Activated CD8-positive, alpha-beta T cell treated with anti-CD3 and anti-CD28 coated beads for 36 hours (primary cell): Measurements from ENCODE around the gene STK25. TPM values are rescaled to one million over a fixed set of nuclear protein-coding genes. Genes with fewer than 3 reads are reported as not detected.
"Not testable (repeated sequence)": the region's sequence is repeated elsewhere in the genome, so short reads cannot be mapped to it uniquely, and the experiment has no call there.

Experiments used
- ATAC-seq: fragments of 200-7000 bp; cut with Tn5 transposase; one replicate; pipeline ENCODE4 v1.10.0; 2021; ENCODE audit warnings: mild to moderate bottlenecking, moderate library complexity
- CTCF ChIA-PET: fragments of 350-600 bp; sonication (Branson Sonifier 250); formaldehyde crosslinking; loops from one replicate; lab custom pipeline; 2021; ENCODE audit warnings: antibody characterized with exemption; lab: Charles Lee
- POLR2A ChIA-PET: fragments of 350-600 bp; sonication (Branson Sonifier 250); formaldehyde crosslinking; loops from one replicate; lab custom pipeline; 2021; ENCODE audit warnings: antibody characterized with exemption; lab: Charles Lee
- DNase-seq: peaks from one replicate; pipeline ENCODE4 v3.0.0-alpha.2; 2020
- H3K27ac Mint-ChIP-seq: one replicate; pipeline ENCODE4 v1.8.0; 2021; ENCODE audit warnings: mild to moderate bottlenecking, mixed read lengths
- H3K27me3 Mint-ChIP-seq: one replicate; pipeline ENCODE4 v1.8.0; 2021; ENCODE audit warnings: mixed read lengths
- H3K36me3 Mint-ChIP-seq: one replicate; pipeline ENCODE4 v1.8.0; 2021; ENCODE audit warnings: low read depth, mixed read lengths
- H3K4me1 Mint-ChIP-seq: one replicate; pipeline ENCODE4 v1.8.0; 2021; ENCODE audit warnings: low read depth, mixed read lengths
- H3K4me3 Mint-ChIP-seq: one replicate; pipeline ENCODE4 v1.8.0; 2021; ENCODE audit warnings: mild to moderate bottlenecking, moderate library complexity, mixed read lengths
- H3K9me3 Mint-ChIP-seq: one replicate; pipeline ENCODE4 v1.8.0; 2021; ENCODE audit warnings: mixed read lengths
- CTCF ChIP-seq: fragments of 200-600 bp; IDR thresholded peaks from one replicate; pipeline ENCODE4 v1.8.0; 2022; ENCODE audit warnings: antibody characterized with exemption, mild to moderate bottlenecking
- intact Hi-C: fragments of 100-400 bp; cut with micrococcal nuclease; formaldehyde crosslinking; loops from one replicate; pipeline ENCODE4 v1.10.0; 2022
- total RNA-seq, 2 experiments: library from RNA; stranded (reverse); gene quantifications; one replicate each; pipeline ENCODE4 v1.2.3, GENCODE V29; 2021

Gene STK25
- total RNA-seq, 2 experiments from 2014 or later: 103 to 104 TPM

- DNase-seq (no peak), ATAC-seq (no peak)
- H3K27me3 Mint-ChIP-seq: peaks cover 7% of the 10 kb centered on the region
- CTCF ChIA-PET: no interaction called here
- no peaks in the 10 kb centered on the region for H3K4me1 Mint-ChIP-seq
- no peaks in the 10 kb centered on the region for H3K36me3 Mint-ChIP-seq
- no peaks in the 10 kb centered on the region for H3K9me3 Mint-ChIP-seq
- POLR2A ChIA-PET: no interaction called here
- intact Hi-C loops: no loop called here
- H3K4me3 Mint-ChIP-seq: no peak overlapping the region
- H3K27ac Mint-ChIP-seq: no peak overlapping the region
- TF ChIP-seq CTCF: no peak
Observed at GRCh38 chr2:241460631-241461030, 47.8 kb downstream of the STK25 start.

GRCh38 chr2:241459520-241459919 lies 48.9 kb downstream of the STK25 start:
- Mint-ChIP-seq H3K27me3 (peaks cover 7% of the 10 kb centered on the region), H3K4me1 (no peaks in the 10 kb centered on the region), H3K4me3 (no peak overlapping the region), H3K36me3 (no peaks in the 10 kb centered on the region), H3K27ac (no peak overlapping the region), H3K9me3 (no peaks in the 10 kb centered on the region)
- TF ChIP-seq CTCF: no peak
- DNase-seq: no peak
- POLR2A ChIA-PET: no interaction called here
- no peak for ATAC-seq
- intact Hi-C loops: no loop called here
- CTCF ChIA-PET: no interaction called here

- TF ChIP-seq CTCF: no peak
- no peaks in the 10 kb centered on the region for H3K36me3 Mint-ChIP-seq
- peaks cover 8% of the 10 kb centered on the region for H3K27me3 Mint-ChIP-seq
- ChIA-PET POLR2A (no interaction called here), CTCF (no interaction called here)
- DNase-seq (no peak), ATAC-seq (no peak)
- H3K9me3 Mint-ChIP-seq: no peaks in the 10 kb centered on the region
- H3K4me1 Mint-ChIP-seq: no peaks in the 10 kb centered on the region
- H3K4me3 Mint-ChIP-seq: no peak overlapping the region
- intact Hi-C loops: no loop called here
- no peak overlapping the region for H3K27ac Mint-ChIP-seq
Observed at GRCh38 chr2:241458687-241459086, 49.7 kb downstream of the STK25 start.

GRCh38 chr2:241456546-241456945 lies 51.8 kb downstream of the STK25 start:
- H3K4me3 Mint-ChIP-seq: no peak overlapping the region
- peaks cover 10% of the 10 kb centered on the region for H3K27me3 Mint-ChIP-seq
- H3K4me1 Mint-ChIP-seq: no peaks in the 10 kb centered on the region
- ATAC-seq (no peak), DNase-seq (no peak)
- no peaks in the 10 kb centered on the region for H3K9me3 Mint-ChIP-seq
- no peaks in the 10 kb centered on the region for H3K36me3 Mint-ChIP-seq
- POLR2A ChIA-PET: no interaction called here
- no peak overlapping the region for H3K27ac Mint-ChIP-seq
- intact Hi-C loops: no loop called here
- no peak for TF ChIP-seq CTCF
- CTCF ChIA-PET: no interaction called here

- CTCF ChIA-PET: no interaction called here
- no peak for DNase-seq
- no peak overlapping the region for H3K4me3 Mint-ChIP-seq
- no peaks in the 10 kb centered on the region for H3K4me1 Mint-ChIP-seq
- H3K36me3 Mint-ChIP-seq: peaks cover under 1% of the 10 kb centered on the region
- no peak for TF ChIP-seq CTCF
- POLR2A ChIA-PET: no interaction called here
- intact Hi-C loops: no loop called here
- no peaks in the 10 kb centered on the region for H3K9me3 Mint-ChIP-seq
- no peak for ATAC-seq
- H3K27me3 Mint-ChIP-seq: peaks cover 16% of the 10 kb centered on the region
- no peak overlapping the region for H3K27ac Mint-ChIP-seq
Observed at GRCh38 chr2:241454837-241455485, 53.4 kb downstream of the STK25 start.

GRCh38 chr2:241453919-241454318 lies 54.5 kb downstream of the STK25 start:
- intact Hi-C loops, H3K27ac Mint-ChIP-seq, ATAC-seq, DNase-seq, H3K4me1 Mint-ChIP-seq, H3K4me3 Mint-ChIP-seq, POLR2A ChIA-PET, CTCF ChIA-PET, H3K36me3 Mint-ChIP-seq, H3K9me3 Mint-ChIP-seq: not testable (repeated sequence)
- peaks cover 18% of the 10 kb centered on the region for H3K27me3 Mint-ChIP-seq
